Activated naive CD4-positive, alpha-beta T cell treated with anti-CD3 and anti-CD28 coated beads, Interleukin-2, amount 50 U/mL, for 24 hours (primary cell): Measurements from ENCODE around the gene KRTAP10-5.
"Not testable (repeated sequence)": the region's sequence is repeated elsewhere in the genome, so short reads cannot be mapped to it uniquely, and the experiment has no call there.

Experiments used
- H3K27ac Mint-ChIP-seq: one replicate; pipeline ENCODE4 v1.8.0; 2021; ENCODE audit warnings: mild to moderate bottlenecking, mixed read lengths
- H3K27me3 Mint-ChIP-seq: one replicate; pipeline ENCODE4 v1.8.0; 2021; ENCODE audit warnings: mixed read lengths
- H3K36me3 Mint-ChIP-seq: one replicate; pipeline ENCODE4 v1.8.0; 2021; ENCODE audit warnings: mixed read lengths
- H3K4me1 Mint-ChIP-seq: one replicate; pipeline ENCODE4 v1.8.0; 2021; ENCODE audit warnings: mixed read lengths
- H3K4me3 Mint-ChIP-seq: one replicate; pipeline ENCODE4 v1.8.0; 2021; ENCODE audit warnings: mild to moderate bottlenecking, mixed read lengths
- H3K9me3 Mint-ChIP-seq: one replicate; pipeline ENCODE4 v1.8.0; 2021; ENCODE audit warnings: mixed read lengths

The KRTAP10-5 gene

GRCh38 chr21:44600118-44600978 is 19.9 kb upstream of the KRTAP10-5 start, which contains the start of gene KRTAP10-7:
Gene KRTAP10-7 (plus strand): TSS chr21:44600597. CDS start chr21:44600622, 25 bp downstream.
- H3K4me3 Mint-ChIP-seq, H3K9me3 Mint-ChIP-seq, H3K4me1 Mint-ChIP-seq, H3K27me3 Mint-ChIP-seq, H3K27ac Mint-ChIP-seq, H3K36me3 Mint-ChIP-seq: not testable (repeated sequence)

GRCh38 chr21:44599264-44600029 is 19.0 kb upstream of the KRTAP10-5 start:
- peaks cover 1% of the 10 kb centered on the region for H3K36me3 Mint-ChIP-seq
- H3K27me3 Mint-ChIP-seq, result no peaks in the 10 kb centered on the region
- H3K4me3 Mint-ChIP-seq, result no peak overlapping the region
- no peaks in the 10 kb centered on the region for H3K9me3 Mint-ChIP-seq
- H3K4me1 Mint-ChIP-seq, result peaks cover 3% of the 10 kb centered on the region
- H3K27ac Mint-ChIP-seq, result no peak overlapping the region

- H3K9me3 Mint-ChIP-seq, result no peaks in the 10 kb centered on the region
- H3K27me3 Mint-ChIP-seq, result no peaks in the 10 kb centered on the region
- no peak overlapping the region for H3K27ac Mint-ChIP-seq
- peaks cover 1% of the 10 kb centered on the region for H3K36me3 Mint-ChIP-seq
- H3K4me3 Mint-ChIP-seq, result no peak overlapping the region
- peaks cover 3% of the 10 kb centered on the region for H3K4me1 Mint-ChIP-seq
These were observed 17.7 kb upstream of the KRTAP10-5 start for GRCh38 chr21:44598061-44598460.

DNA sequence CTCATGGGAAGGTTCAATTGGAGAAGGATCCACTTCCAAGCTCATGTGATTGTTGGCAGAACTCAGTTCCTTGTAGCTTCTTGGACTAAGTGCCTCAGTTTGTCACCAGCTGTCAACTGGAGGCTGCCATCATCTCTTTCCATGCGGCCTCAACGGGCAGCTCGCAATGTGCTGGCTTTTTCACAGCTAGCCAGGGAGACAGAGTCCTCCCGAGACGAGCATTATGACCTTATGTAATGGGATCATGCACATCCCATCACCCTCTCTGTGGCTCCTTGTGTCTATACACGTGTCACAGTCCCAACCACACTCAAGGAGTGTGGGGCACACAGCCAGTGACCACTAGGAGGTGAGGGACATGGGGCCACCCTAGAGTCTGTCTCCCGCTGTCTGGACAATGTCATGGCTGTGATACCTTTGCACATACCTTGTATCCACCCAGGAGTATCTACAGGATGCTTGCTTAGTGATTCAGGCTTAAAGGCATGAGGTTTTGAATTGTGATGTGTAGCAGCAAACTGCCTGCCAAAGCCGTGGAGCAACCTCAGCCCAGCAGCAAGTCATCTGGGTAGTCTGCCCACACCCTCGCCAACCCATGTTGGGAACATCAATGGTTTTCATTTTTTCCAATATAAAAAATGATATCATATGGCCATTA is 15.8 kb upstream of the KRTAP10-5 start:
- Mint-ChIP-seq H3K4me3 (no peak overlapping the region), H3K36me3 (peaks cover 1% of the 10 kb centered on the region), H3K4me1 (peaks cover 3% of the 10 kb centered on the region), H3K27ac (no peak overlapping the region), H3K27me3 (no peaks in the 10 kb centered on the region), H3K9me3 (no peaks in the 10 kb centered on the region)

- H3K4me1 Mint-ChIP-seq, result peaks cover 3% of the 10 kb centered on the region
- H3K27ac Mint-ChIP-seq, result no peak overlapping the region
- H3K27me3 Mint-ChIP-seq, result no peaks in the 10 kb centered on the region
These were observed 15.1 kb upstream of the KRTAP10-5 start for GRCh38 chr21:44595524-44595923.

GRCh38 chr21:44594406-44594916 is 14.1 kb upstream of the KRTAP10-5 start:
- H3K27ac Mint-ChIP-seq, result no peak overlapping the region
- H3K4me1 Mint-ChIP-seq, result peaks cover 3% of the 10 kb centered on the region
- no peaks in the 10 kb centered on the region for H3K27me3 Mint-ChIP-seq
- H3K9me3 Mint-ChIP-seq, result no peaks in the 10 kb centered on the region
- no peak overlapping the region for H3K4me3 Mint-ChIP-seq
- H3K36me3 Mint-ChIP-seq, result peaks cover 1% of the 10 kb centered on the region

More at GRCh38 chr21:44595524-44595923, 15.1 kb upstream of the KRTAP10-5 start:
- H3K36me3 Mint-ChIP-seq, result peaks cover 1% of the 10 kb centered on the region
- H3K9me3 Mint-ChIP-seq, result no peaks in the 10 kb centered on the region
- no peak overlapping the region for H3K4me3 Mint-ChIP-seq

DNA sequence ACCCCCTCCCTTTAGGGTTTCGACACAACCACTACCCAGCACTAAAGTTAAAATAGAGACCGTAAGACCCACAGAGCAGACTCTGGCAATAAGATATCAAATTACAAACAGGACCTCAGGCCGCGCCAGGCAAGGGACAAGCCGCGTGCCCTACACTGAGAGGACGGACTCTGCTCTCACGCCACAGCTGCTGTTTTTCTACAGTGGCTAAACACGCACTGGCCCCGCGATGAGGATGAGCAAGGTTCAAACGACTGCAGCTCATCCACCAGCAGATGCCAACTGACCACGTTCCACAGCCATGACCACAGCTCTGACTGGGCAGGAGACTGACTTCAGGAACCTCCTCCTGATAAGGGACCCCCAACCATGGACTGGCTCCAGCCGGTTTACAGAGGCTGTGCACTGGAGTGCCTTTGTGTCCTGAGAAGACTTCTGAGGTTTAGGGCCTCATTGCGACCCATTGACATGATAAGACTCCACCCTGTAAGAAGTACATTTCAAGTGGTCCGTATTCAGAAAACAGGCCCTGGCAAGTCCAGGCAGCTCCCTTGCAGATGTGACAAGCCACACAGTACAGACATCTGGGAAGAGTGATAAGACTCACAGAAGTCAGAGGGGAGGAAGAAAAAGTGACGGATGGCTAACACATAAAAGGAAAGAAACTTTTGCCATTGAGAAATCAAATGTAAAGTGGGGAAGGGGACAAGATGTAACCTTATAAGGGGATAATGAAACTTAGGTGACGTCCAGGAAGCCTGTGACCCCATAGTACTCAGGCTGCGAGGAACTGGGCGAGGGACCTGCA is 13.4 kb upstream of the KRTAP10-5 start:
- Mint-ChIP-seq H3K36me3 (peaks cover 1% of the 10 kb centered on the region), H3K27me3 (no peaks in the 10 kb centered on the region), H3K4me3 (no peak overlapping the region), H3K9me3 (no peaks in the 10 kb centered on the region), H3K27ac (peak overlapping the region; percentile 61), H3K4me1 (peaks cover 3% of the 10 kb centered on the region)

DNA sequence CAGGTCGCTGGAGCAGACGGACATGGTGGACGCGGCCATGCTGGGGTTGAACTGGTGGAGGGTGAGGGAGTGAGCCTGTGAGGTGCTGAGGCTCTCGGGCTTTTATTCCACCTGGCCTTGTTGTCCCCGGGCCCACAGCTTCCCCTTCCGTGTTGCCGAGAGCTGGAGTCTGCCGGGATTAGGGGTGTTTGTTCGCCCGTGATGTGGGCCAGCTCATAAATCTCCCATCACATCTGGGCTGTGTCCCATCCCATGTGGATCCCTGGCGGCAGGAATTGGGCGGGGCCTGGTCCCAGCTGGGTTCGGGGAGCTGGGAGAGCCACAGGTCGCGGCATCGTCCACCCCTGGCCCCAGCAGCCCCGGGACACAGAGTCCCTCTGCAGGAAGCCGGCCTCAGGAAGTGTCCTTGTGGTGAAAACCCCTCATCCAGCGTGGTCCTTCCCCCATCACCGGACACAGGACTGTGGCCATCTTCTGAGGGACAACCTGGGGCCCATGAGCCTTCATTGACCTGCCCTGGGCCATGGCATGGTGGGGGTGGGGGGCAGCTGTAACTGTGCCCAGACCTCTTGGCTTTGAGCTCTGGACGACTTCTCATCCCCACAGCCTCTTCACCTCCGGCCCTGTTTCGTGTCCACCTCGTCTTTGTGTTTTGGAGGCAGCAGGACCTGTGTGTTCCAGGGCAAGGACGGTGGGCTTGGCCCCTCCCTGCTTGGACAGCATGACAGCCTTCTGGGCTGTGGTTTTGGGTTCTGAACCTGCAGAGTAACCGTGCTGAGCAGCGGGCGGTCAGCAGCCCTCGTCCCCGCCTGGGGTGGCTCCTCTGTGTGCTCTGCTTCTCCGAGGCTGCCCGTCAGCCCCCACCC is 12.3 kb upstream of the KRTAP10-5 start, which contains the start of gene KRTAP10-6:
Gene KRTAP10-6, minus strand, starts transcription at position 60 of the 866 bp plus-strand sequence. Its CDS starts 21 bp downstream, at position 39.
- Mint-ChIP-seq H3K4me1 (peaks cover 3% of the 10 kb centered on the region), H3K9me3 (no peaks in the 10 kb centered on the region), H3K27ac (no peak within 1 kb of the TSS), H3K27me3 (no peaks in the 10 kb centered on the region), H3K4me3 (no peak within 1 kb of the TSS), H3K36me3 (no peaks in the 10 kb centered on the region)

- not testable (repeated sequence) for H3K36me3 Mint-ChIP-seq, H3K27me3 Mint-ChIP-seq, H3K4me1 Mint-ChIP-seq, H3K4me3 Mint-ChIP-seq, H3K27ac Mint-ChIP-seq, H3K9me3 Mint-ChIP-seq
These were observed 11.4 kb upstream of the KRTAP10-5 start for GRCh38 chr21:44591801-44592130.

GRCh38 chr21:44590897-44591800 is 10.7 kb upstream of the KRTAP10-5 start:
- H3K27ac Mint-ChIP-seq, H3K9me3 Mint-ChIP-seq, H3K27me3 Mint-ChIP-seq, H3K4me3 Mint-ChIP-seq, H3K36me3 Mint-ChIP-seq, H3K4me1 Mint-ChIP-seq: not testable (repeated sequence)

GRCh38 chr21:44590311-44590721 is 9.9 kb upstream of the KRTAP10-5 start:
- Mint-ChIP-seq H3K4me1 (peaks cover 7% of the 10 kb centered on the region), H3K27ac (no peak overlapping the region), H3K36me3 (no peaks in the 10 kb centered on the region), H3K4me3 (no peak overlapping the region), H3K9me3 (no peaks in the 10 kb centered on the region), H3K27me3 (no peaks in the 10 kb centered on the region)

DNA sequence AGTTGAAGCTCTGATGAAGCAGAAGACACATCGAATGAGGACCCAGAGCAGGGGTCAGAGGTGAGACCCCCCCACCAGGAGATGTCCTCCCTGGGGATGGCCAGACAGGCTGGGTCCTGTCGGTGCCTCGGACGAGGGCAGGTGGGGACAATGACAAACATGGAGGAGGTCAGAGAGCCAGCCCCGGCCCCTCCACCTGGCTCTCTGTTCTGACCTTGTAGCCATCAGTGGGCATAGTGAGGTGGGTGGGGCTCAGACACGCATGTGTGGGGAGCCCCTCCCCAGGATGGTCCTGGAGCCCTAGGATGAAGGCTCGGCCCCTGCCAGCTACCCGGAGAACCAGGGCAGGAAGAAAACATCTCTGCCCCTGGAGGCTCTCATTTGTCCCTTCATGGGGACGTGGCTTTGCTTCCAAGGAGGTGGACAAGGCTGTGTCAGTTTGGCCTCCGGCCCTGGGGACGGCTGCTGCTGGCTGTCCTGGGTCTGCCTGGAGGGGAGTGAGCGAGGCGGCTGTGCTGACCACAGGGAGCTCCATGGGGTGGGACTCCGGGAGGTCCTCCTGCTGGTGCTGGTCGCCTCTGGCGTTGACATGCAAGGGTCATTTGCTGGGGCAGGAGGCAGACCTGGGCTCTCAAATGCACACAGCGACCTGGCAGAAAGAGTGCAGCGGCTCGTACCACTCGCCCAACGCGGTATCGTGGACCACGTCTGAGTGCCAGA is 9.3 kb upstream of the KRTAP10-5 start:
- no peaks in the 10 kb centered on the region for H3K27me3 Mint-ChIP-seq
- H3K9me3 Mint-ChIP-seq, result no peaks in the 10 kb centered on the region
- H3K4me3 Mint-ChIP-seq, result no peak overlapping the region
- H3K27ac Mint-ChIP-seq, result no peak overlapping the region
- H3K4me1 Mint-ChIP-seq, result peaks cover 6% of the 10 kb centered on the region
- no peaks in the 10 kb centered on the region for H3K36me3 Mint-ChIP-seq

GRCh38 chr21:44589094-44589493 is 8.7 kb upstream of the KRTAP10-5 start:
- Mint-ChIP-seq H3K4me3 (no peak overlapping the region), H3K4me1 (peaks cover 11% of the 10 kb centered on the region), H3K27me3 (no peaks in the 10 kb centered on the region), H3K27ac (no peak overlapping the region), H3K9me3 (no peaks in the 10 kb centered on the region), H3K36me3 (no peaks in the 10 kb centered on the region)
